SK-MEL-5 (cell line): ENCODE results near the gene FITM1. TPM values are rescaled to one million over a fixed set of nuclear protein-coding genes. Genes with fewer than 3 reads are reported as not detected.

Source experiments
- DNase-seq: peaks from one replicate; pipeline ENCODE4 v3.0.0-alpha.2; 2016; ENCODE audit warnings: low read depth, low spot score
- in situ Hi-C: cut with HindIII; loops from 2 replicates; pipeline ENCODE4 v1.10.0; 2016; ENCODE audit warnings: low sequenced_read_pairs, high pct_unique_total_duplicates, low pct_unique_long_range_greater_than_20kb
- total RNA-seq: library from RNA; depleted of rRNA; stranded (reverse); fragments of >200 nt; shearing (Covaris generic); gene quantifications from 2 replicates; pipeline ENCODE4 v1.2.3, GENCODE V29; 2014

FITM1 gene
- total RNA-seq, 1 experiment from 2014 or later, result not detected

DNA sequence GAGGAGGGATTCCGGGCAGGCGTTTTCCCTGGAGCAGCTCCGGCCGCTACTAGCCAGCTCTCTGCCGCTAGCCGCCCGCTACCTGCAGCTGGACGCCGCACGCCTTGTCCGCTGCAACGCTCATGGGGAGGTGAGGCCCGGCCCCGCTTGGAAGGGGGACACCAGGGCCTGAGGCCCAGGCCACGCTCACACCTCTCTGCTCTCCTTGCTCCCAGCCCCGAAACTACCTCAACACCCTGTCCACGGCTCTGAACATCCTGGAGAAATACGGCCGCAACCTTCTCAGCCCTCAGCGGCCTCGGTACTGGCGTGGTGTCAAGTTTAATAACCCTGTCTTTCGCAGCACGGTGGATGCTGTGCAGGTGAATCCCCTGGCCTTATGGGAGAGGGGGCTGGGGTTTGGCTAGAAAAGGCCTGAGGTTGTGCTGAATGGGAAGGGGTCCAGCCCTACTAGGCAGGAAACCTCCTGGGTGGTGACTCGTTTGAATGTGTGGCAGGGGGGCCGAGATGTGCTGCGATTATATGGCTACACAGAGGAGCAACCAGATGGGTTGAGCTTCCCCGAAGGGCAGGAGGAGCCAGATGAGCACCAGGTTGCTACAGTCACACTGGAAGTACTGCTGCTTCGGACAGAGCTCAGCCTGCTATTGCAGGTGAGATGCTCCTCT, 17.4 kb downstream of the FITM1 start:
- in situ Hi-C loops, result no loop called here

GRCh38 chr14:24149302-24149969, 19.0 kb downstream of the FITM1 start:
- in situ Hi-C loops, result no loop called here

More for the DNA sequence above, 17.4 kb downstream of the FITM1 start:
- DNase-seq, result no peak

DNA sequence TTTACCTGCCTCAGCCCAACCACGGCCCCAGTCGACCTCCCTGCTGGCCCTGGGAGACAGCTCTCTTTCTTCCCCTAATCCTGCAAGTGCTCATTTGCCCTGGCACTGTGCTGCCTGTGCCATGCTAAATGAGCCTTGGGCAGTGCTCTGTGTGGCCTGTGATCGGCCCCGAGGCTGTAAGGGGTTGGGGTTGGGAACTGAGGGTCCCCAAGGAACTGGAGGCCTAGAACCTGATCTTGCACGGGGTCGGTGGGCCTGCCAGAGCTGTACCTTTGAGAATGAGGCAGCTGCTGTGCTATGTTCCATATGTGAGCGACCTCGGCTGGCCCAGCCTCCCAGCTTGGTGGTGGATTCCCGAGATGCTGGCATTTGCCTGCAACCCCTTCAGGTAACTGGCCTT, 19.6 kb downstream of the FITM1 start:
- in situ Hi-C loops, result no loop called here
- DNase-seq, result no peak

More at GRCh38 chr14:24149302-24149969, 19.0 kb downstream of the FITM1 start:
- DNase-seq, result no peak

DNA sequence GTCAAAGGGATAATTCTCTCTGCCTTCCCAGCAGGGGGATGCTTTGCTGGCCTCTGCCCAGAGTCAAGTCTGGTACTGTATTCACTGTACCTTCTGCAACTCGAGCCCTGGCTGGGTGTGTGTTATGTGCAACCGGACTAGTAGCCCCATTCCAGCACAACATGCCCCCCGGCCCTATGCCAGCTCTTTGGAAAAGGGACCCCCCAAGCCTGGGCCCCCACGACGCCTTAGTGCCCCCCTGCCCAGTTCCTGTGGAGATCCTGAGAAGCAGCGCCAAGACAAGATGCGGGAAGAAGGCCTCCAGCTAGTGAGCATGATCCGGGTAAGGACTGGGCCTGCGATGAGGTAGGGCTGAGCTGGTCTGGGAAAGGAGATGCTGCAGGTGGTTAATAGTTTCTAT, 20.1 kb downstream of the FITM1 start:
- DNase-seq, result no peak
- in situ Hi-C loops, result no loop called here

GRCh38 chr14:24150993-24151392, 20.5 kb downstream of the FITM1 start:
- in situ Hi-C loops, result no loop called here
- no peak for DNase-seq

DNA sequence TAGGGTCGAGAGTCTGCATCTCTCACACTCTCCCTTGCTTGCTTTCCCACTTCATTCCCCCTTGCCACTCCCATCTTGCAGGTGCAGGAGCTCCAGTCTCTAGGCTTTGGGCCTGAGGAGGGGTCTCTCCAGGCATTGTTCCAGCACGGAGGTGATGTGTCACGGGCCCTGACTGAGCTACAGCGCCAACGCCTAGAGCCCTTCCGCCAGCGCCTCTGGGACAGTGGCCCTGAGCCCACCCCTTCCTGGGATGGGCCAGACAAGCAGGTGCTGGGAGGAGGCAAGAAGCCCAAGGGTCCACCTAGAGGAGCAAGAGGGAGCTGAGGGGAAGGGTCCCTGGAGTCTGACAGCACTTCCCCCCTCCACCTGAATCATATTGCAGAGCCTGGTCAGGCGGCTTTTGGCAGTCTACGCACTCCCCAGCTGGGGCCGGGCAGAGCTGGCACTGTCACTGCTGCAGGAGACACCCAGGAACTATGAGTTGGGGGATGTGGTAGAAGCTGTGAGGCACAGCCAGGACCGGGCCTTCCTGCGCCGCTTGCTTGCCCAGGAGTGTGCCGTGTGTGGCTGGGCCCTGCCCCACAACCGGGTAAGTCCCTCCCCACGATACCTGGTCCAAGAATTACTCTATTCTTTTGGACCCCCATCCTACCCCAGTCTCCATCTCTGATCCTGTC, 21.1 kb downstream of the FITM1 start:
- in situ Hi-C loops, result no loop called here
- DNase-seq, result no peak

- no peak for DNase-seq
- in situ Hi-C loops, result no loop called here
Observed at GRCh38 chr14:24155100-24155499, 24.6 kb downstream of the FITM1 start.

GRCh38 chr14:24156840-24157239, 26.4 kb downstream of the FITM1 start:
- in situ Hi-C loops, result no loop called here
- DNase-seq, result no peak

GRCh38 chr14:24157331-24157730, 26.9 kb downstream of the FITM1 start:
- in situ Hi-C loops, result no loop called here
- no peak for DNase-seq

DNA sequence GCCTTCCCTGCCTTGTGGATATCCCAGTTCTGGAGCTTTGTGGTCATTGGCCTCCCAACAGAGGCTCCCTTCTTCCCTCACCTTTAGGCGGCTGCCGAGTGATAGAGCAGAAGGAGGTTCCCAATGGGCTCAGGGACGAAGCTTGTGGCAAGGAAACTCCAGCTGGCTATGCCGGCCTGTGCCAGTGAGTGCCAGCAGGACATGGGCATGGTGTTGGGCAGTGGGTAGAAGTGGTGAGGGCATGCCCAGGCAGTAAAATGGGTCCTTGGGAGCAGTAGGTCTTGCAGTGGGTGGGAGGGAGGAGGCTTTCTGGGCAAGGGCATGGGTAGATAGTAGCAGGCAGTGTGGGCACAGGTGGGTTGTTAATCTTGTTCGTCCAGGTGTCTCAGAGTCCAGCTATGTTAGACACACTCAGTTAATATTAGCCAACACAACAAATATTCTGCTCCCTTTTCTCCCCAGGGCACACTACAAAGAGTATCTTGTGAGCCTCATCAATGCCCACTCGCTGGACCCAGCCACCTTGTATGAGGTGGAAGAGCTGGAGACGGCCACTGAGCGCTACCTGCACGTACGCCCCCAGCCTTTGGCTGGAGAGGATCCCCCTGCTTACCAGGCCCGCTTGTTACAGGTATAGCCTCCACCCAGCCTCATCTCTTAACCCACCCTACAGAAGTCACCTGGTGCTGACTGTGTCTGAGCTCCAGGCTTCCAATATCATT, 29.5 kb downstream of the FITM1 start:
- DNase-seq, result no peak
- in situ Hi-C loops, result no loop called here

DNA sequence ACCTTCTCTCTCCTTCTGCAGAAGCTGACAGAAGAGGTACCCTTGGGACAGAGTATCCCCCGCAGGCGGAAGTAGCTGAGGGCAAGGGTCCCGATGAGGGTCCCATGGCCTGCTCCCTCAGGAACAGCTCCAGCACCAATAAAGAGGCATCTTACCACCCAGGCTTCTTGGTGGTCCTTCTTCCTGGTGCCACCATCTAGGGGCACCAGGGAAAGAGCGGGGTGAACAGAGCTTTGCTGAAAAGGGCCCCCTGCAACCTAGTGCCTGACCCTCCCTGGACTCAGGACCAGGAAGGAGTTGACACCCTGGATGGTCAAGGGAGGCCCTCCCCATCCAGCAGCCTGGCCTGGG, 30.0 kb downstream of the FITM1 start:
- in situ Hi-C loops, result no loop called here
- DNase-seq, result no peak

DNA sequence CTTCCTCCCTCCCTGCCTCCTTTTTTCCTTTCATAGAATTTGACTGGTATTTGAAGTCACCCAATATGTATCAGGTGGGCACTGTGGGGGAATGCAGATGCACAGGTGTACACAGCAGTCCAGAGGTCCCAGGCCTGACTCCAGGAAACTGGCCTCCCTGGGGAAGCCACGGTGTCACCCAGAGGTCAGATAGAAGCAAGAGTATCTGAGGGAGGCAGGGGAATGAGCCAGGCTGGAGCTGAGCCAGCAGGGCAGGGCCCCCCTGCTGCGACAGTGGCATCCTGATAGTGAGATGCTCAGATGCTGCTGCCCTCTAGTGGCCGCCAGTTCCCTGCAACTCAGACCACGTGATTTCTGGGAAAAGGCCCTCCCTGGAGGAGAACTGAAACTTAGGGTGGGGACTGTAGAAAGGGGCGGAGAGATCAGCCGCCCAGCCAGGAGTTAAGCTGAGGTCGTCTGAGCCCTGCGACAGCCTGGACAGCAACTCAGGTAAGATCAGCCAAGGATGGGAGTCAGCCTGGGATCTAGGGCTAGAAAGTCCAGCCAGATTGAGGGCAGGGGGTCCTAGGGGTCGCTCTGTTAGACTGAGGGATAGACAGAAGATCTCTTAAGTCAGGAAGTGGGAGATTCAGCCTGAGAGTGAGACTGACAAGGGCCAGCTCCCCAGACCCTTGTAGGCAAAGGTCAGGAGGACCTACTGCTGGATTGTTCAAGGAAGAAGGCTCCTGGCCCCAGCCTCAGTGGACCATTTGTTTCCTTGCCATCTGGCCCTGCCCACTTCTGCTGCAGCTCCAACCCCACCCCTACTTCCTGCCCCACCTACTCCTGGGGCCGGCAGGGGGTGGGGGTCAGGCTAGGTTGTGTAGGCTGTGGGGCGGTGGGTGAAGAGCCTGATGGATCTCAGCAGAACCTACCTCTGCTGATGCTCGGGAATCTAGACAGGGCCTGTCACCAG, 30.7 kb downstream of the FITM1 start, which contains the start of gene IRF9:
Gene IRF9, plus strand, starts transcription at position 416 of the 955 bp plus-strand sequence. CDS start 880 bp downstream, outside the sequence.
- peak; percentile 94 for DNase-seq
- in situ Hi-C loops, result no loop called here

GRCh38 chr14:24162093-24162492, 31.6 kb downstream of the FITM1 start:
- no peak for DNase-seq
- in situ Hi-C loops, result no loop called here

DNA sequence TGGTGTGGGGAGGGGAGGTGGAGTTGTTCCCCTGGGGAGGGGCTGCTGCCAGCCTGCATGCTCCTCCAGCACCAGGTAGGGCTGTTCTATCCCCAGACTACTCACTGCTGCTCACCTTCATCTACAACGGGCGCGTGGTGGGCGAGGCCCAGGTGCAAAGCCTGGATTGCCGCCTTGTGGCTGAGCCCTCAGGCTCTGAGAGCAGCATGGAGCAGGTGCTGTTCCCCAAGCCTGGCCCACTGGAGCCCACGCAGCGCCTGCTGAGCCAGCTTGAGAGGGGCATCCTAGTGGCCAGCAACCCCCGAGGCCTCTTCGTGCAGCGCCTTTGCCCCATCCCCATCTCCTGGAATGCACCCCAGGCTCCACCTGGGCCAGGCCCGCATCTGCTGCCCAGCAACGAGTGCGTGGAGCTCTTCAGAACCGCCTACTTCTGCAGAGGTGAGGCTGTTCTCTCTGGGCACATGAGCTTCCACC, 34.1 kb downstream of the FITM1 start:
- DNase-seq, result no peak
- in situ Hi-C loops, result no loop called here

DNA sequence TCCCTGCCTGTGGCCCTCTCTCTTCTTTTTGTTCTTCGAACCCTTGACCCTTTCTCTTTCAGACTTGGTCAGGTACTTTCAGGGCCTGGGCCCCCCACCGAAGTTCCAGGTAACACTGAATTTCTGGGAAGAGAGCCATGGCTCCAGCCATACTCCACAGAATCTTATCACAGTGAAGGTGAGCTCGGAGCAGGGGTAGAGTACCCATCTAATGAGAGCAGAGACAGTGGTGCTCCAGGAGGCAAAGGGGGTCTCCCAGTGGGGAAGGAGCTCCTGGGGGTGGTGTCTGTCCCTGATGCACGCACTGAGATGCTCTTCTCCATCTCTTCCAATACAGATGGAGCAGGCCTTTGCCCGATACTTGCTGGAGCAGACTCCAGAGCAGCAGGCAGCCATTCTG, 35.3 kb downstream of the FITM1 start:
- in situ Hi-C loops, result no loop called here
- DNase-seq, result no peak

DNA sequence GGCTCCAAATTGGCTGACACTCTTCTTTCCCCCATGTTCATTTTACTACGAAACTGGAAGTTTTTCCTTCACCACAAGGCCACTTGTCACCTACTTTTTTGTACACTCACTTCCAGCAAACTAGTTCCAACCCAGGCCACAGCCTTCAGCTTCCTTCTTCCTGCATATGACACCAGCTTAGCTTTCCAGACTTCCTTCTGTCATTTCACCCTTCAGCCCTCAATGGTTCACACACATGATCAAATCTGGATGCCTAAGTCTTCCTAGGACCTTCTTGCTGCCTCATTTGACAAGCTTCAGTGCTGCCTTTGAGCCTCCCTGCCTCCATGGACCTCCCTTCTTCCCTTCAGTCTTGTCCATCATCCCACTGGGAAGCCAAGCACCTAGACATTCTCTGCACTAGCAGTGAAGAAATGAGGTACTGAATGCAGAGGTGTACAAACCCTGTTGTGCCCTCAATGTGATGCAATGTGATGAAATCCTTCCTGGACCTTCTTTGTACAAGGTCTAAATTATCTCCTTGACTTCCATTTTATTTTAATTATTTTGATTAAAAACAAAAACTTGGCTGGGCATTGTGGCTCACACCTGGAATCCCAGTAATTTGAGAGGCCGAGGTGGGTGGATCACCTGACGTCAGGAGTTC, 37.1 kb downstream of the FITM1 start:
- DNase-seq, result no peak
- in situ Hi-C loops, result no loop called here
